RWPE1 (cell line): ENCODE results near the gene PRRX1.

Experiments used
- CTCF ChIA-PET: fragments of 350-600 bp; sonication (Branson Sonifier 250); formaldehyde crosslinking; extraction: SDS; loops from one replicate; lab custom pipeline; 2021; lab: Yijun Ruan, JAX
- POLR2A ChIA-PET: fragments of 400-600 bp; formaldehyde crosslinking; extraction: SDS; loops from one replicate; lab custom pipeline; 2020; ENCODE audit warnings: antibody characterized with exemption; ENCODE audit not compliant: low non-redundant PET; lab: Yijun Ruan, JAX
- DNase-seq: peaks from one replicate; pipeline ENCODE4 v3.0.0; 2012; ENCODE audit warnings: low spot score
- H3K27ac ChIP-seq: fragments of 450-650 bp; 2 replicates; pipeline ENCODE4 v1.5.1; 2017
- TF ChIP-seq, protein P1 (sequence below): fragments of 450-650 bp; conservative IDR thresholded peaks from 2 replicates; pipeline ENCODE4 v1.5.1; 2017; ENCODE audit warnings: low read depth, mild to moderate bottlenecking

Gene PRRX1

DNA sequence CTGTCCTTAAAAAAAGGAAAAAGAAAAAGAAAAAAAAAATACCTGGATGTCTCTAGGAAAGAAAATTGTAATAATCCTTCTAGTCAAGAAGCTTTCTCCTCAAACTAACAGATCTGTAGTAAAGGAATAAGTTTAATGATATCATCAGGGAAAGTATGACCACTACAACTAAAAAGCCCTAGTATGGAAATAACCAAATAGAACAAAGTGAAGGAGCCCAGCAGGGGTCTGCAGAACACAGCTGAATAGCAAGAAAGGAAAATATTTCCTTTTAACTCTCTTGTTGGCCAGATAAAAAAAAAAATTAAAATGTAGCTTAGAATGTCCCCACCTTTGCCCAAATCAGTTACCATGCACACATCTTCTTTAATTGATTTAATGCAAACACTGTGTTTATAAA lies 43.2 kb downstream of the PRRX1 start:
- TF ChIP-seq, protein P1, sequence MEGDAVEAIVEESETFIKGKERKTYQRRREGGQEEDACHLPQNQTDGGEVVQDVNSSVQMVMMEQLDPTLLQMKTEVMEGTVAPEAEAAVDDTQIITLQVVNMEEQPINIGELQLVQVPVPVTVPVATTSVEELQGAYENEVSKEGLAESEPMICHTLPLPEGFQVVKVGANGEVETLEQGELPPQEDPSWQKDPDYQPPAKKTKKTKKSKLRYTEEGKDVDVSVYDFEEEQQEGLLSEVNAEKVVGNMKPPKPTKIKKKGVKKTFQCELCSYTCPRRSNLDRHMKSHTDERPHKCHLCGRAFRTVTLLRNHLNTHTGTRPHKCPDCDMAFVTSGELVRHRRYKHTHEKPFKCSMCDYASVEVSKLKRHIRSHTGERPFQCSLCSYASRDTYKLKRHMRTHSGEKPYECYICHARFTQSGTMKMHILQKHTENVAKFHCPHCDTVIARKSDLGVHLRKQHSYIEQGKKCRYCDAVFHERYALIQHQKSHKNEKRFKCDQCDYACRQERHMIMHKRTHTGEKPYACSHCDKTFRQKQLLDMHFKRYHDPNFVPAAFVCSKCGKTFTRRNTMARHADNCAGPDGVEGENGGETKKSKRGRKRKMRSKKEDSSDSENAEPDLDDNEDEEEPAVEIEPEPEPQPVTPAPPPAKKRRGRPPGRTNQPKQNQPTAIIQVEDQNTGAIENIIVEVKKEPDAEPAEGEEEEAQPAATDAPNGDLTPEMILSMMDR, result no peak
- no peak for DNase-seq
- ChIA-PET CTCF (no interaction called here), POLR2A (no interaction called here)
- no peak overlapping the region for H3K27ac ChIP-seq

DNA sequence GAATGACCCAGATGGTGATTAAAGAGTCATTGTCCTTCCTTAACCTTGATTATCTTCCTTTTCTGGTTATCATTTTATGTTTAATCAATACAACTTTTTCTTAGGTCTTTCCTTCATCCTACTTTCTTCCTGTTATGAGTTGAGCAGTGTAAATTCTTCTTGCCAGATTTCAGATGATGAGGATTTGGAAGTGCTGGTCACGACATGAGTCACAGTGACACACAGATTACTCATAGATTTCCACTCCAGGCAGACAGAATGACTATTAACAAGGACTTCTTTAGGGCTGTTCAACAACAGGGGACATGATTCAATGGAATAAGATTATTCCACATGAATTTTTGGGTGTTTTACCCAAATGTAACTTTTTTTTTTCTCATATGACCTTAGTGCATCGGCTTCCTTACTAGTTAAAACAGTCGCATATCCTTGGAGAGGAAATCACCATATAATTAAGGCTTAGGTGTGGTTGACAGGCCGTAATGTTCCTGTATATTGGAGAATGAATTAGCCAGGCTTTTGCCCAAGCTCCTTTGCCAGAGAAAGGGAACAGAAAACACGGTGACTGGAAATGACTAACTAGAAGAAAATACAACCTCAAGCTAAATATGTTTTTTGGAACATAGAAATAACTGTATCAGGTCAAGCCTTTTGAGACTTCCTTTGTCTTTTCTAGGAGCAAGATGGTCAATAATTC lies 44.2 kb downstream of the PRRX1 start:
- ChIA-PET CTCF (interaction anchor here (0.6 kb wide), 1 partner anchor 19 kb away, joined by 4 read pairs; no protein-coding TSS in a partner anchor), POLR2A (no interaction called here)
- TF ChIP-seq, protein P1, result no peak
- no peak overlapping the region for H3K27ac ChIP-seq
- DNase-seq, result peak; percentile 82

DNA sequence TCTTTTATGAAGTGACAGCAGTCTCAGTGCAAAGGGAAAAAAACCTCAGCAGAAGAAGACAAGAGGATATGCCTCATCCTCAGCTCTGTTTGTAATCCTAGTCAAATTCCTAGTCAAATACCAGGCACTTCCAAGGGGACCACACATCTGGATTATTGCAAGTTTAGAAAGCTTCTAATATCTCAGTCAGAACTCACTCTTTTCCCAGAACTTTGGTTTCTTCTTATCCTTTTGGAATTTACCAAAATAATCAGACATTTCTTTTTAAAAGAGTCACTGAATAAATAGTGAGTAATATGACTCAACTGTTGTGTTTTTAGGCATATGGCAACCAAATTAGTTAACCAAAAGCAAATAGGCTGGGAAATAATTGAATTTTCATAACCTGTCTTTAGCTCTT lies 47.8 kb downstream of the PRRX1 start:
- ChIA-PET POLR2A (no interaction called here), CTCF (interaction anchor here (1.1 kb wide), 1 partner anchor 220 kb away, joined by 3 read pairs; no protein-coding TSS in a partner anchor)
- no peak overlapping the region for H3K27ac ChIP-seq
- DNase-seq, result no peak
- TF ChIP-seq, protein P1, result no peak

DNA sequence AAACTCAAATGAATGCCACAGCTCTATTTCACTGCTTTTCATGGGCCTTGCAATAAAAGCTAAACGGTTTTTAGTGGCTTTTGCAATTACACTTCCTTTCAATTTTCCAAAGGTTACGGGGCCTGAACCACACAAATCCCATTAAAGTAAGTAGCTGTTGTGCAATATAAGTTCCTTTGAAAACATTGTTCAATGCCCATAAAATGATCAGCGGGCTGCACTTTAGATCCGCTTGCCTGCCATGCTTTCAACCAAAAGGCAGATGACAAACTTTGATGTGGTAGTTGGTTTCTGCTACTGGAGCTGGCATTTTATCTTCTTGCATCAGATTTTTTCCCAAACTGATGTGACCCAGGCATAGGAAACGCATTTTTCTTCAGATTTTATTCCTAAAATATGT lies 50.2 kb downstream of the PRRX1 start:
- TF ChIP-seq, protein P1, result no peak
- DNase-seq, result no peak
- ChIA-PET POLR2A (no interaction called here), CTCF (no interaction called here)
- no peak overlapping the region for H3K27ac ChIP-seq

DNA sequence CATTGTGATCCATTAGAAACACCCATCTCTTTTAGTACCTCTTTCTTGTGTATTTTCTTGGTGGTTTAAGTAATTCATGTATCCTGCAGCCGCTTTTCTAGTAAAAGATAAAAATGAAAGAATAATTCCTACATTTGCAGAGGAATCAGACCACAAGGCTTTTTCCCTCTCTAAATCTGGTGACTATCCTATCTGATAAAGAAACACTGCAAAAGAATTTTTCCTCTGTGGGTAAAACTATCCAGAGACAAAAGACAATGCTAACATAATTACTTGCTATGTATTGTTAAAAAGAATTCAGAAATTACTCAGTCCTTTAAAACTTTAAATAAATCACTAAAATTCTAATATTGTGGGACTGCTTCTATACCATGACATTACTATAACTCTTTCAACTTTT lies 51.0 kb downstream of the PRRX1 start:
- no peak overlapping the region for H3K27ac ChIP-seq
- CTCF ChIA-PET, result no interaction called here
- POLR2A ChIA-PET, result no interaction called here
- TF ChIP-seq, protein P1, result no peak
- no peak for DNase-seq

DNA sequence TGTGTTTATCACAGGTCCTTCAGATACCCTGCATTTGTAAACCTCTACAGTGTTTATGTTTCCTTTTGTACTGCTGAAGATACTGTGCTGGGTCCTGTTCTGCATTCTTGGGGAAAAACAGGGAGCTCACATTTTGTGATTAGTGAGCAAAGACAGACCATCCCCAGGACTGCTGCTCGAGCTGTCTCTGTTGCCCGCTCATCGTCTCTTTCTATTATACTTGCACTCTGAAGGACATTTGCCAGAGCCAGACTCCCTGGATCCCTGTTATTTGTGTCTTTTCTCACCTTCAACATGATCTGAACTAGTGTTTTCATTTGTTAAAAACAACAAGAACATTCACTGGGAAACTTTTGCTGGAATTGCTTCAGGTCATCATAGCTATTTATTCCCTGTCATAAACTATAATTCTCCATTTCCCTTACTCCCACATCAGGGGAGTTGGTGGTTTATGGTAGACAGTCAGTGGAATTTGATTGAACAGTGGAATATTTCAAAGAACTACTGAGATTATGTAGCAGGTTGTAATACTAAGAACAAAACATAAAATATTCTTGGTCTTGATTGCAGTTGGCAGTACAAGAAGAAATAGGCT lies 53.0 kb downstream of the PRRX1 start:
- ChIA-PET POLR2A (no interaction called here), CTCF (interaction anchor here (0.6 kb wide), 1 partner anchor 740 kb away, joined by 4 read pairs; no protein-coding TSS in a partner anchor)
- DNase-seq, result no peak
- H3K27ac ChIP-seq, result no peak overlapping the region
- TF ChIP-seq, protein P1, result no peak
